CD4-positive, CD25-positive, alpha-beta regulatory T cell (primary cell): ENCODE data around the gene MTIF3. TPM values are rescaled to one million over a fixed set of nuclear protein-coding genes. Genes with fewer than 3 reads are reported as not detected.
"Not testable (repeated sequence)": the region's sequence is repeated elsewhere in the genome, so short reads cannot be mapped to it uniquely, and the experiment has no call there.

Experiments used
- ATAC-seq, 2 donors: fragments of 150-1000 bp; cut with Tn5 transposase; one replicate each; pipeline ENCODE4 v1.10.0; 2021; ENCODE audit warnings: low read depth in 2 of 2, moderate number of reproducible peaks in 2 of 2, moderate library complexity in 1 of 2
- DNase-seq, 3 donors: peaks; one replicate each; pipeline versions ENCODE4 v3.0.0 to v3.0.0-alpha.2; 2012 to 2022; ENCODE audit warnings: mixed read lengths in 1 of 3
- H3K27ac ChIP-seq: one replicate; pipeline ENCODE4 v1.7.0; 2013; ENCODE audit warnings: mild to moderate bottlenecking, low read length; ENCODE audit not compliant: insufficient read depth, poor library complexity, severe bottlenecking
- H3K27me3 ChIP-seq: one replicate; pipeline ENCODE4 v1.7.0; 2013; ENCODE audit warnings: low read length; ENCODE audit not compliant: control insufficient read depth, insufficient read depth
- H3K36me3 ChIP-seq: one replicate; pipeline ENCODE4 v1.7.0; 2013; ENCODE audit warnings: mild to moderate bottlenecking, low read length, moderate library complexity; ENCODE audit not compliant: control insufficient read depth, insufficient read depth
- H3K4me1 ChIP-seq: 2 replicates; pipeline ENCODE4 v1.7.0; 2013; ENCODE audit warnings: mild to moderate bottlenecking, low read length; ENCODE audit not compliant: insufficient read depth, control insufficient read depth, poor library complexity, severe bottlenecking
- H3K4me3 ChIP-seq: one replicate; pipeline ENCODE4 v1.7.0; 2013; ENCODE audit warnings: low read depth, mild to moderate bottlenecking, low read length, moderate library complexity
- H3K9me3 ChIP-seq, 2 experiments: 1 replicate in 1 of 2; 2 replicates in 1 of 2; pipeline ENCODE4 v1.7.0; 2013; ENCODE audit warnings: low read length in 2 of 2, mild to moderate bottlenecking in 1 of 2, moderate library complexity in 1 of 2; ENCODE audit not compliant: control insufficient read depth in 2 of 2
- H3K27ac Mint-ChIP-seq, 3 donors: one replicate each; pipeline ENCODE4 v1.8.0; 2020 to 2022; ENCODE audit warnings: mild to moderate bottlenecking in 3 of 3, mixed read lengths in 3 of 3, moderate library complexity in 2 of 3
- H3K27me3 Mint-ChIP-seq: one replicate; pipeline ENCODE4 v1.8.0; 2022; ENCODE audit warnings: mild to moderate bottlenecking, mixed read lengths
- H3K36me3 Mint-ChIP-seq: one replicate; pipeline ENCODE4 v1.8.0; 2020; ENCODE audit warnings: mixed read lengths
- H3K4me1 Mint-ChIP-seq, 4 donors: one replicate each; pipeline ENCODE4 v1.8.0; 2020 to 2022; ENCODE audit warnings: mixed read lengths in 4 of 4, mild to moderate bottlenecking in 1 of 4
- H3K4me3 Mint-ChIP-seq, 4 donors: one replicate each; pipeline ENCODE4 v1.8.0; 2020 to 2022; ENCODE audit warnings: mild to moderate bottlenecking in 4 of 4, mixed read lengths in 4 of 4, moderate library complexity in 3 of 4
- H3K9me3 Mint-ChIP-seq, 7 donors: one replicate each; pipeline ENCODE4 v1.8.0; 2020 to 2022; ENCODE audit warnings: mixed read lengths in 7 of 7, mild to moderate bottlenecking in 3 of 7, moderate library complexity in 2 of 7
- polyA plus RNA-seq, 4 donors: library from polyadenylated mRNA; unstranded; fragments of 300-500 nt; fragmentation: Illumina TruSeq; gene quantifications; one replicate each; pipeline ENCODE4 v1.2.3, GENCODE V29; 2021
- total RNA-seq: library from RNA; stranded (reverse); gene quantifications from one replicate; pipeline ENCODE4 v1.2.3, GENCODE V29; 2022

The MTIF3 gene
- total and polyA plus RNA-seq, 5 donors from 2014 or later, result 48.9 to 114 (median 97.7) TPM

GRCh38 chr13:27400405-27400804 is 50.0 kb downstream of the MTIF3 start:
- H3K4me1 ChIP-seq, H3K4me3 ChIP-seq, H3K27ac Mint-ChIP-seq, ATAC-seq, H3K36me3 Mint-ChIP-seq, H3K4me1 Mint-ChIP-seq, H3K27me3 ChIP-seq, H3K9me3 ChIP-seq, H3K4me3 Mint-ChIP-seq, H3K9me3 Mint-ChIP-seq, H3K36me3 ChIP-seq, H3K27ac ChIP-seq, DNase-seq: not testable (repeated sequence)
- peaks cover 18% of the 10 kb centered on the region for H3K27me3 Mint-ChIP-seq

- no peak overlapping the region for H3K27ac ChIP-seq
- ATAC-seq (no peak), DNase-seq (no peak)
- Mint-ChIP-seq H3K4me3 (no peak overlapping the region), H3K27me3 (peaks cover 15% of the 10 kb centered on the region), H3K36me3 (no peaks in the 10 kb centered on the region), H3K4me1 (peaks cover 0 to 2% (median 0%) of the 10 kb centered on the region in 4 donors), H3K27ac (no peak overlapping the region), H3K9me3 (peaks cover 0 to 2% (median 0%) of the 10 kb centered on the region in 7 donors)
- H3K36me3 ChIP-seq, result no peaks in the 10 kb centered on the region
- H3K9me3 ChIP-seq, result no peaks in the 10 kb centered on the region
- peaks cover 2% of the 10 kb centered on the region for H3K27me3 ChIP-seq
- no peaks in the 10 kb centered on the region for H3K4me1 ChIP-seq
- H3K4me3 ChIP-seq, result no peak overlapping the region
These were observed 52.0 kb downstream of the MTIF3 start for GRCh38 chr13:27398360-27398759.

- Histone ChIP-seq H3K4me1 (no peaks in the 10 kb centered on the region), H3K9me3 (no peaks in the 10 kb centered on the region), H3K4me3 (no peak overlapping the region), H3K27me3 (peaks cover 7% of the 10 kb centered on the region), H3K36me3 (no peaks in the 10 kb centered on the region), H3K27ac (no peak overlapping the region)
- Mint-ChIP-seq H3K36me3 (no peaks in the 10 kb centered on the region), H3K27ac (no peak overlapping the region), H3K27me3 (peaks cover 18% of the 10 kb centered on the region), H3K9me3 (peaks cover 0 to 2% (median 0%) of the 10 kb centered on the region in 7 donors), H3K4me1 (peaks cover 0 to 2% (median 0%) of the 10 kb centered on the region in 4 donors), H3K4me3 (no peak overlapping the region)
- ATAC-seq, result no peak
- DNase-seq, result no peak
These were observed 54.0 kb downstream of the MTIF3 start for GRCh38 chr13:27396252-27396846.

- Histone ChIP-seq H3K4me1 (no peaks in the 10 kb centered on the region), H3K9me3 (no peaks in the 10 kb centered on the region), H3K27ac (no peak overlapping the region), H3K27me3 (peaks cover 7% of the 10 kb centered on the region), H3K4me3 (no peak overlapping the region), H3K36me3 (no peaks in the 10 kb centered on the region)
- DNase-seq (no peak), ATAC-seq (no peak)
- no peak overlapping the region for H3K27ac Mint-ChIP-seq
- no peaks in the 10 kb centered on the region for H3K36me3 Mint-ChIP-seq
- H3K27me3 Mint-ChIP-seq, result peaks cover 16% of the 10 kb centered on the region
- H3K4me3 Mint-ChIP-seq, result no peak overlapping the region
- peaks cover 0 to 2% (median 0%) of the 10 kb centered on the region in 4 donors for H3K4me1 Mint-ChIP-seq
- H3K9me3 Mint-ChIP-seq, result peaks cover 0 to 2% (median 0%) of the 10 kb centered on the region in 7 donors
These were observed 55.3 kb downstream of the MTIF3 start for GRCh38 chr13:27395007-27395510.

GRCh38 chr13:27393101-27393500 is 57.3 kb downstream of the MTIF3 start:
- no peak for ATAC-seq
- Mint-ChIP-seq H3K27ac (no peak overlapping the region), H3K27me3 (peaks cover 20% of the 10 kb centered on the region), H3K4me3 (no peak overlapping the region), H3K9me3 (peaks cover 0 to 4% (median 0%) of the 10 kb centered on the region in 7 donors), H3K36me3 (no peaks in the 10 kb centered on the region), H3K4me1 (peaks cover 0 to 2% (median 0%) of the 10 kb centered on the region in 4 donors)
- DNase-seq, result no peak
- Histone ChIP-seq H3K27ac (no peak overlapping the region), H3K9me3 (no peaks in the 10 kb centered on the region), H3K4me1 (no peaks in the 10 kb centered on the region), H3K36me3 (no peaks in the 10 kb centered on the region), H3K4me3 (no peak overlapping the region), H3K27me3 (peaks cover 7% of the 10 kb centered on the region)

- no peak for DNase-seq
These were observed 58.9 kb downstream of the MTIF3 start for GRCh38 chr13:27391471-27391870.

GRCh38 chr13:27389891-27390290 is 60.5 kb downstream of the MTIF3 start:
- H3K27ac Mint-ChIP-seq, result no peak overlapping the region
- Histone ChIP-seq H3K27ac (no peak overlapping the region), H3K27me3 (peaks cover 7% of the 10 kb centered on the region), H3K4me1 (no peaks in the 10 kb centered on the region), H3K36me3 (no peaks in the 10 kb centered on the region), H3K4me3 (no peak overlapping the region), H3K9me3 (no peaks in the 10 kb centered on the region)
- H3K4me1 Mint-ChIP-seq, result no peaks in the 10 kb centered on the region
- ATAC-seq, result no peak
- DNase-seq, result no peak
- no peak overlapping the region for H3K4me3 Mint-ChIP-seq
- peaks cover 0 to 2% (median 0%) of the 10 kb centered on the region in 7 donors for H3K9me3 Mint-ChIP-seq
- H3K27me3 Mint-ChIP-seq, result peaks cover 22% of the 10 kb centered on the region
- no peaks in the 10 kb centered on the region for H3K36me3 Mint-ChIP-seq

More at GRCh38 chr13:27391471-27391870, 58.9 kb downstream of the MTIF3 start:
- Mint-ChIP-seq H3K36me3 (no peaks in the 10 kb centered on the region), H3K9me3 (peaks cover 0 to 2% (median 0%) of the 10 kb centered on the region in 7 donors), H3K4me1 (peaks cover 0 to 2% (median 0%) of the 10 kb centered on the region in 4 donors), H3K27me3 (peaks cover 23% of the 10 kb centered on the region), H3K4me3 (no peak overlapping the region), H3K27ac (no peak overlapping the region)
- H3K36me3 ChIP-seq, result no peaks in the 10 kb centered on the region
- ATAC-seq, result no peak
- H3K4me3 ChIP-seq, result no peak overlapping the region
- H3K27me3 ChIP-seq, result peaks cover 7% of the 10 kb centered on the region
- no peak overlapping the region for H3K27ac ChIP-seq
- H3K9me3 ChIP-seq, result no peaks in the 10 kb centered on the region
- H3K4me1 ChIP-seq, result no peaks in the 10 kb centered on the region

- Mint-ChIP-seq H3K9me3 (peaks cover 0 to 2% (median 0%) of the 10 kb centered on the region in 7 donors), H3K4me3 (peak overlapping the region in 1 of 4 donors; percentile 84), H3K27me3 (peaks cover 23% of the 10 kb centered on the region), H3K27ac (peak overlapping the region in 1 of 3 donors; percentile 64), H3K36me3 (no peaks in the 10 kb centered on the region), H3K4me1 (no peaks in the 10 kb centered on the region)
- H3K4me1 ChIP-seq, result no peaks in the 10 kb centered on the region
- H3K4me3 ChIP-seq, result no peak overlapping the region
- H3K27me3 ChIP-seq, result peaks cover 9% of the 10 kb centered on the region
- ATAC-seq (no peak), DNase-seq (no peak)
- H3K27ac ChIP-seq, result no peak overlapping the region
- H3K36me3 ChIP-seq, result no peaks in the 10 kb centered on the region
- H3K9me3 ChIP-seq, result no peaks in the 10 kb centered on the region
These were observed 62.1 kb downstream of the MTIF3 start for GRCh38 chr13:27388241-27388640.
